ENCODE measurements around the gene ETS2.

DNA sequence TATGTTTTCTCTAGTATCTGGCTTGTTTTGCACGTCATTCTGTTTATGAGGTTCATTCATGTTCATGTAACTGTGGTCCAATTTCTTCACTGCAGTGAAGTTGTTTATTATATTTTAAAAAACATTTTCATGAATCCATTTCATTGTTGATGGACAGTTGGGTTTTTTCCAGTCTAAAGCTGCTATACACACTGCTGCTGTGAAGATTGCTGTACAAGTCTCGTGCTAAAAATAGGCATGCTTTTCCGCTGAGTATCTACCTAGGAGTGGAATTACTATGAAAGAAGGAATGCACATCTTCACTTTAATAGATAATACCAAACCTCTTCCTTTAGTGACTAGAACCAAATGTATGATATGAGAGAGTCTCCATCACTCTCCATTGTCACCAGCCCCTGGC, 49.0 kb upstream of the ETS2 start:
- TF ChIP-seq EP300 (IDR thresholded peaks at IDR 0.05) = no peak
- TF ChIP-seq, protein P1, sequence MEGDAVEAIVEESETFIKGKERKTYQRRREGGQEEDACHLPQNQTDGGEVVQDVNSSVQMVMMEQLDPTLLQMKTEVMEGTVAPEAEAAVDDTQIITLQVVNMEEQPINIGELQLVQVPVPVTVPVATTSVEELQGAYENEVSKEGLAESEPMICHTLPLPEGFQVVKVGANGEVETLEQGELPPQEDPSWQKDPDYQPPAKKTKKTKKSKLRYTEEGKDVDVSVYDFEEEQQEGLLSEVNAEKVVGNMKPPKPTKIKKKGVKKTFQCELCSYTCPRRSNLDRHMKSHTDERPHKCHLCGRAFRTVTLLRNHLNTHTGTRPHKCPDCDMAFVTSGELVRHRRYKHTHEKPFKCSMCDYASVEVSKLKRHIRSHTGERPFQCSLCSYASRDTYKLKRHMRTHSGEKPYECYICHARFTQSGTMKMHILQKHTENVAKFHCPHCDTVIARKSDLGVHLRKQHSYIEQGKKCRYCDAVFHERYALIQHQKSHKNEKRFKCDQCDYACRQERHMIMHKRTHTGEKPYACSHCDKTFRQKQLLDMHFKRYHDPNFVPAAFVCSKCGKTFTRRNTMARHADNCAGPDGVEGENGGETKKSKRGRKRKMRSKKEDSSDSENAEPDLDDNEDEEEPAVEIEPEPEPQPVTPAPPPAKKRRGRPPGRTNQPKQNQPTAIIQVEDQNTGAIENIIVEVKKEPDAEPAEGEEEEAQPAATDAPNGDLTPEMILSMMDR (IDR thresholded peaks at IDR 0.05) = no peak
